ENCODE measurements around the gene SLC6A8.
"Not testable (repeated sequence)": the region's sequence is repeated elsewhere in the genome, so short reads cannot be mapped to it uniquely, and the experiment has no call there.

The SLC6A8 gene

DNA sequence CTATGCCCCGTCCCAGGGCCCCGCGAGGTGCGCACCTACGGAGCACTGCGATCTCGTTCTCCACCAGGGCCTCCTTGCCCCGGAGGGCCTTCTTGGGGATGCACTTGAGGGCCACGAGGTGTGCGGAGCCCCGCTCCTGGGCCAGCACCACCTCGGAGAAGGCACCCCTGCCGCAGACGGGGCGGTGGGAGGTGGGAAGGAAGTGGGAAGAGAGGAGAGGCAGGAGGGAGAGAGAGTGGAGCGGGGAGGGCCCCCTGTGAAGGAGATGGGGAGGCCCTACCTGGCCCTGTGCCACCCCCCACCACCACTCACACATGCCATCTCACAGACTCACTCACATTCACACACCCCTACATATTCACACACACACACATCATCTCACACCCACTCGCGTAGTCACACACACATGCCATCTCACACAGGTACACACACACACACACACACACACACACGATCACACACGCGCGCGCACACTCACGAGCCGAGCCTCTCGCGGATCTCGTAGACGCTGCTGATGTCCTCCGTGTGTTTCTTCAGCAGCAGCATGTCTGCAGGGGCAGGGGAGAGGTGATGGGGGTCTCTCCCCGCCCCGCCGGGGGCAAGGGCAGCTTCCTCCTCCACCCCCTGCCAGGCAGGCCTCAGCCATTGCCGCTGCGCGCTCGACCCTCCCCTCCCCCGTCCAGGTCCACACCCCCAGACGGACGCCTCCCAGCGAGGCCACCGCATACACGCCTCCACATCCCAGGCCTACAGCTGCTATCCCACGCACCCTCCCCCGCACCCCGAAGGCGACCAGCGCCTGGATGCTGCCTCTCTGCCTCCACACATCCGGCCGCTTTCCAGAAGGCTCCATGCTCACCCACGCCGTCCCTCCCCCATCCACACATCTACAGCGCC lies 14.9 kb upstream of the SLC6A8 start:
- DNase-seq: no peak

- no peak for DNase-seq
Measured at GRCh38 chrX:153673428-153674218, 14.1 kb upstream of the SLC6A8 start, which contains the start of gene PNCK. TSS of gene PNCK (minus strand) at chrX:153673813. CDS start at chrX:153673076, 737 bp downstream.

DNA sequence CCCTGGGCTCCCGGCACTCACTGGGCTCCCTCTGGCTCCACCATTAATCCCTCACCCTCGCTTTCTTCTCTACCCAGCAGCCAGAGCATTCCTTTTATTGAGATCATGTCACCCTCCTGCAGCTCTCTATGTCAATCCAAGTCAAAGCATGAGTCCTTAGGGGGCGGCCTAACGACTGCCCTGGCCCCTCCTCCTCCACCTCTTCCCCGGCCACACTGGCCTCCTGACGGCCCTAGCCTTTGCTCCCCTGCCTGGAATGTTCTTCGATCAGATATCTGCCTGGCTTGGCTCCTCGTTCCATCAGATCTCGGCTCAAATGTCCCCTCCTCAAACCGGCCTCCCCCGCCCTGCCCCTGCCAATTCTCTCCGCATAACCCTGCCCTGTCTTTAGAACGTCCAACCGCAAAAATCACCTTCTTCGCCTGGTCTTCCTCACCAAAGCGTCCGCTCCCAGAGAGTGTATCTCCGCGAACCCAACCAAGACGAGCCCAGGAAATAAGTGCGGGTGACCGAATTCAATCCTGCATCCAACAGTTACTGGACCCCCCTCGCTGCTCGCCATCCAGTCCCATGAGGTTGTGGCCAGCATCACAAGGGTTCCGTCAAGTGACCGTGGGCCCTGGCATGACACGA lies 13.4 kb upstream of the SLC6A8 start:
- DNase-seq: no peak

- DNase-seq: no peak
Measured at GRCh38 chrX:153681175-153681574, 6.6 kb upstream of the SLC6A8 start.

GRCh38 chrX:153683486-153683885 lies 4.2 kb upstream of the SLC6A8 start:
- DNase-seq: not testable (repeated sequence)

DNA sequence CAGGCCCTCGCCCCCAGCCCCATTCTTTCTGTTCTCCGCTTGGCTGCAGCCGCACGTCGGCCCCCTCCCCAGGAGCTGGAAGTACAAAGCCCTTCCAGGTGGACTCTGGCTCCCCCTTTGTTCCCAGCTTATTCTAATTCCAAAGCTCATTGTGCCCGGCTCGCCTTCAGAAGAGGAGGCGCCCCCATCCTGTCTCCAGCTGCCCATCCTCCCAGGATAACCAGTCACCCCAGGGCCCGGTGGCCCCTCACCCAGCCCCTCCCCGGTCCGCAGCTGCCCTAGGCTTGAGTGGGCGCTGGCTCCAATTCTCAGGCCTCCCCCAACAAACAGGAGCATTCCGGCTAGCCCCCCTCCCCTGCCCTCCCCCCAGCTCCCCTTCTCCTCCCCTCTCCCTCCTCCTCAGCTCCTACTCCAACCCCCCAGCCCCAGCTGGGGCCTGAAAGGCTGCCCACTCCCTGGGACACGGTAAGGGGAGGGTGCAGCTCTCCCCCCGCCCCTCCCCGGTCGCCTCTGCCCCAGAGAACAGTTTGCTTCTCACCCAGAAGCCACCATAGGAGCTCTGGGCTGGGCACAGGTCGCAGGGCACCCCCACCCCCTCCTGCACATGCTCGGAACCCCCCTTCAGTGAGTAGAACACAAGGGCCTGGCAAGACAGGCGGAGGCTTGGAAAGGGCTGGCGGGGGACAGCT lies 3.1 kb upstream of the SLC6A8 start:
- DNase-seq: no peak

- no peak for DNase-seq
Measured at GRCh38 chrX:153685156-153685536, 2.6 kb upstream of the SLC6A8 start.

GRCh38 chrX:153685751-153686696 lies 1.7 kb upstream of the SLC6A8 start:
- DNase-seq: no peak

- DNase-seq: no peak
Measured at GRCh38 chrX:153686711-153687110, 1.0 kb upstream of the SLC6A8 start.

DNA sequence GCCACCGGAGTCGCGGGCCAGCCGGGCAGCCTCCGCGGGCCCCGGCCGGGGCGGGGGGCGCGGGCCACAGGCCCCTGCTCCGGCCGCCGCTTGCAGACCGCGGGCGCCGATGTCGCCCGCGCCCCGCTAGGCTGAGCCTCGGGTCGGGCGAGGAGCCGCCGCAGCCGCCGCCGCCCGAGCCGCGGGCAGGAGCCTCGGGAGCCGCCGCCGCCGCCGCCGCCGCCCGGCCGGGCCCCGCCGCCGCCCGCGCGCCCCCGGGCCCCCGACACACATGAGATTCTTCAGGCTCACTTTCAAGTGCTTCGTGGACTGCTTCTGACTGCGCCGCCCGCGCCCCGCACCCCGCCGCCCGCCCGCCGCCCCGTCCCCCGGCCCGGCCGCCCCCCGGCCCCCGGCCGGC lies 345 bp downstream of the SLC6A8 start:
- no peak for DNase-seq

DNA sequence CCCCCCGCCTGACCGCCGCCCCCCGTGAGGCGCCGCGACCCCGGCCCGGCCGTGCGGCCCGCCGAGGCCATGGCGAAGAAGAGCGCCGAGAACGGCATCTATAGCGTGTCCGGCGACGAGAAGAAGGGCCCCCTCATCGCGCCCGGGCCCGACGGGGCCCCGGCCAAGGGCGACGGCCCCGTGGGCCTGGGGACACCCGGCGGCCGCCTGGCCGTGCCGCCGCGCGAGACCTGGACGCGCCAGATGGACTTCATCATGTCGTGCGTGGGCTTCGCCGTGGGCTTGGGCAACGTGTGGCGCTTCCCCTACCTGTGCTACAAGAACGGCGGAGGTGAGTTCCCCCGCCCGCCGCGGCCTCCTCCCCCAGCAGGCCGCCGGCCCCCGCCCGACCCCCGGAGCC lies 780 bp downstream of the SLC6A8 start:
- DNase-seq: no peak

GRCh38 chrX:153688911-153689590 lies 1.3 kb downstream of the SLC6A8 start:
- DNase-seq: no peak

GRCh38 chrX:153689654-153690465 lies 2.1 kb downstream of the SLC6A8 start:
- DNase-seq: no peak

DNA sequence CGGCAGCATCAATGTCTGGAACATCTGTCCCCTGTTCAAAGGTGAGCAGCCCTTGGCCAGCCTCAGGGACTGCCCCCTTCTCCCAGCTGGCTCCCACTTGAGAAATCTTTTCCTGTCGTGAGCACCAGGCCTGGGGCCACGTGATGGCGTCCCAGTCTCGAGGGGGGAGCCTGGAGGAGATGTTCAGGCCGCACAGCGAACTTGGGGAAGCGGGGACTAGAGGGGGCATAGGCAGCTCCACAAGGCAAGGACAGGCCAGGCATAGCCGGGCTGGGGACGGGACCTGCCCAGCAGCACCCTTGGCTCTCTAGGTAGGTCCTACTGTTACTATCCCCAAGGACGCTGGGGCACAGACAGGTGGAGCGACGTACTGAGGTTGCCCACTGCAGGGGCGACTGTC lies 2.7 kb downstream of the SLC6A8 start:
- DNase-seq: no peak

DNA sequence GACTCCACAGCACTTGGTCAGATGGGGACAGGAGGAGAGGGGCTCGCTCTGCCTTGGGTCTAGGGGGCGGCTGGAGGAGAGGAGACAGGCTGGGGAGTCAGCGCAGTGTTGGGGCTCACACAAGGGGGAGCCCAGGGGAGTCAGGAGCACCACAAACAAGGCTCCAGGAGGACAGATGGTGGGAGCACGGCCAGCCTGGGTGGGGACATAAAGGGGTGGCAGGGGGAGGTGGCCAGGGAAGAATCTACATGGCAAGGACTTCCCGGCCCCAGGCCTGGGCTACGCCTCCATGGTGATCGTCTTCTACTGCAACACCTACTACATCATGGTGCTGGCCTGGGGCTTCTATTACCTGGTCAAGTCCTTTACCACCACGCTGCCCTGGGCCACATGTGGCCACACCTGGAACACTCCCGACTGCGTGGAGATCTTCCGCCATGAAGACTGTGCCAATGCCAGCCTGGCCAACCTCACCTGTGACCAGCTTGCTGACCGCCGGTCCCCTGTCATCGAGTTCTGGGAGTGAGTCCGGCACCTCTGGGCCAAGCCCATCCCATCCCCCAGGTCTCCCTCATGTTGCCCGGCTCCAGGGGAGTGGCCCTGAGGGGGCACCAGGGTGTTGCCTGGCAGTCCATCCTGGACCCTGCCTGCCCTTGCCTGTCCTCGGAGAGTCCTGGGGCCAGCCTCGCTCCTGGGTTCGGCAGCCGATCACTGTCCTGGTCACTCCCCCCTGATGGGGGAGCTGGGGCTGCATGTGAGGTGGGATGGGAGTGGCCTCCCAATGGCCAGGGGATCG lies 3.5 kb downstream of the SLC6A8 start:
- not testable (repeated sequence) for DNase-seq

DNA sequence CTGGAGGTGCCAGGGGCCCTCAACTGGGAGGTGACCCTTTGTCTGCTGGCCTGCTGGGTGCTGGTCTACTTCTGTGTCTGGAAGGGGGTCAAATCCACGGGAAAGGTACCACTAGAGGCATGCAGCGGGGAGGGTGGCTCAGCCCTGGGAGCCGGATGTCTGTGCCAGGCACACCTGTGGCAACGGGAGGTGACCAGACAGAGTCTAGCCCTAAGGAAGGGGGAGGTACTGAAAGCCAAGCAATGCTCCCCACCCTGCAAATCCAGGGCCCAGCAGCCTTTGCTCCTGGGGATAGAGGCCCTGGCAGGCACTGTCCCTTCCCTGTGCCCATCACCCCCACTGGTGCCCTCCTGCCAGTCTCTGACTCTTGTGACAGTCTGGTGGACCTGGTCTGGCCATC lies 4.3 kb downstream of the SLC6A8 start:
- DNase-seq: no peak

- no peak for DNase-seq
Measured at GRCh38 chrX:153692611-153693156, 5.0 kb downstream of the SLC6A8 start.

DNA sequence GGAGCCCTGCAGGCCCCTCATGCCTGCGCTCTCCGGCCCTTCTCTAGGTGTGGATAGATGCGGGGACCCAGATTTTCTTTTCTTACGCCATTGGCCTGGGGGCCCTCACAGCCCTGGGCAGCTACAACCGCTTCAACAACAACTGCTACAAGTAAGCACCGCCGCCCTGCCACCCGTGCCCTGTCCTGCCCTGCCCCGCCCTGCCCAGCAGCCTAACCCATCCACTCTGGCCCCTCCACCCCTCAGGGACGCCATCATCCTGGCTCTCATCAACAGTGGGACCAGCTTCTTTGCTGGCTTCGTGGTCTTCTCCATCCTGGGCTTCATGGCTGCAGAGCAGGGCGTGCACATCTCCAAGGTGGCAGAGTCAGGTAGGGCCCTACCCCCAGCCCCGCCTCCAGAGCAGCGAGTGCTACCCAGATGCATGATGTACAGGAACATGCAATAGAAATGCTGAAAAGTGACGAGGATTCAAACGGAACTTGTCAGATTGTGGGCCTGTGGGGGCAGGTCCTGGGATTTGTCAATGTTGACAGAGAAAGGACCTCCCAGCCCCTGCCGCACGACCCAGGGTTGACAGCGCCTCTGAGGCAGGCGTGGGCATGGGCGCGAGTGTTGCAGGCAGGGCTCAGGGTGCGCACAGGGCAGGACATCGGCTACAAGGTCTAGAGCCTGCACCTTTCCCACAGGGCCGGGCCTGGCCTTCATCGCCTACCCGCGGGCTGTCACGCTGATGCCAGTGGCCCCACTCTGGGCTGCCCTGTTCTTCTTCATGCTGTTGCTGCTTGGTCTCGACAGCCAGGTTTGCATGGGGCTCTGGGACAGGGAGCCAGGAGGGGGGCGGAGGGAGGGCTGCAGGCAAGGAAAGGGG lies 5.7 kb downstream of the SLC6A8 start:
- no peak for DNase-seq

Measured in effector CD8-positive, alpha-beta T cell (primary cell).